Caco-2 (cell line): ENCODE measurements around the gene DPM1. TPM values are rescaled to one million over a fixed set of nuclear protein-coding genes. Genes with fewer than 3 reads are reported as not detected.

Experiments
- BruUV-seq: library from RNA; stranded (reverse); fragments of 400-500 nt; replicated peaks from 2 replicates; lab custom pipeline; 2021; lab: Mats Ljungman, UMichigan
- CTCF ChIA-PET: fragments of 300-600 bp; sonication (Branson Sonifier 250); formaldehyde crosslinking; loops from one replicate; lab custom pipeline; 2022; ENCODE audit warnings: antibody characterized with exemption; lab: Charles Lee
- POLR2A ChIA-PET: fragments of 300-600 bp; sonication (Branson Sonifier 250); formaldehyde crosslinking; loops from one replicate; lab custom pipeline; 2022; ENCODE audit warnings: antibody characterized with exemption; lab: Charles Lee
- DNase-seq, 2 experiments: peaks; one replicate each; pipeline versions ENCODE4 v3.0.0 to v3.0.0-alpha.2; 2020 to 2022
- H3K27me3 ChIP-seq: replicated peaks from 2 replicates; pipeline ENCODE4 v1.6.0; 2011; ENCODE audit warnings: low read length; ENCODE audit not compliant: control insufficient read depth, insufficient read depth
- H3K36me3 ChIP-seq: 2 replicates; pipeline ENCODE4 v1.5.1; 2011; ENCODE audit warnings: low read length; ENCODE audit not compliant: control insufficient read depth, insufficient read depth
- H3K4me1 ChIP-seq: fragments of 250-450 bp; sonication (Bioruptor Pico); 2 replicates; pipeline ENCODE4 v1.5.1; 2020; ENCODE audit warnings: mild to moderate bottlenecking
- H3K4me3 ChIP-seq: 2 replicates; pipeline ENCODE4 v1.5.1; 2011; ENCODE audit warnings: low read depth, mild to moderate bottlenecking, control low read depth, low read length
- H3K9me3 ChIP-seq: fragments of 250-450 bp; sonication (Bioruptor Pico); 2 replicates; pipeline ENCODE4 v1.5.1; 2020; ENCODE audit warnings: mild to moderate bottlenecking, moderate library complexity
- H3K27ac Mint-ChIP-seq: one replicate; pipeline ENCODE4 v1.8.0; 2022; ENCODE audit warnings: mixed read lengths; ENCODE audit not compliant: unreplicated experiment
- H3K27me3 Mint-ChIP-seq: one replicate; pipeline ENCODE4 v1.8.0; 2022; ENCODE audit warnings: mixed read lengths; ENCODE audit not compliant: insufficient read depth, unreplicated experiment
- H3K36me3 Mint-ChIP-seq: one replicate; pipeline ENCODE4 v1.8.0; 2022; ENCODE audit warnings: mild to moderate bottlenecking, mixed read lengths; ENCODE audit not compliant: insufficient read depth, unreplicated experiment
- H3K4me1 Mint-ChIP-seq: one replicate; pipeline ENCODE4 v1.8.0; 2022; ENCODE audit warnings: low read depth, mixed read lengths; ENCODE audit not compliant: unreplicated experiment
- H3K4me3 Mint-ChIP-seq: one replicate; pipeline ENCODE4 v1.8.0; 2022; ENCODE audit warnings: mild to moderate bottlenecking, moderate library complexity, mixed read lengths; ENCODE audit not compliant: unreplicated experiment
- H3K9me3 Mint-ChIP-seq: one replicate; pipeline ENCODE4 v1.8.0; 2022; ENCODE audit warnings: mixed read lengths; ENCODE audit not compliant: unreplicated experiment
- CTCF ChIP-seq, 2 experiments: fragments of 200-600 bp in 1 of 2; IDR thresholded peaks; 1 replicate in 1 of 2; 2 replicates in 1 of 2; pipeline versions ENCODE4 v1.5.1 to v1.8.0; 2011 to 2022; ENCODE audit warnings: antibody characterized with exemption in 1 of 2, control low read depth in 1 of 2, inconsistent platforms in 1 of 2, low read depth in 1 of 2, low read length in 1 of 2, mild to moderate bottlenecking in 1 of 2, moderate library complexity in 1 of 2; ENCODE audit not compliant: insufficient read depth in 1 of 2, severe bottlenecking in 1 of 2, unreplicated experiment in 1 of 2
- intact Hi-C: fragments of 100-400 bp; cut with micrococcal nuclease; formaldehyde crosslinking; loops from one replicate; pipeline ENCODE4 v1.10.0; 2022; ENCODE audit not compliant: unreplicated experiment
- total RNA-seq: library from RNA; stranded (reverse); gene quantifications from 2 replicates; pipeline ENCODE4 v1.2.3, GENCODE V29; 2022

The DPM1 gene
- total RNA-seq, 1 experiment from 2014 or later, result 188 TPM

- peaks cover 41% of the 10 kb centered on the region for H3K4me1 Mint-ChIP-seq
- CTCF ChIA-PET, result interaction anchor here (0.5 to 1.4 kb wide), 4 partner anchors 27 to 620 kb away, joined by 3 to 6 read pairs (median 4); partner anchors contain the start of genes BCAS4 and NFATC2
- H3K36me3 ChIP-seq, result peaks cover 1% of the 10 kb centered on the region; the same call in 1 of the 2 replicates
Measured at GRCh38 chr20:50921803-50922501, 36.4 kb downstream of the DPM1 start.

DNA sequence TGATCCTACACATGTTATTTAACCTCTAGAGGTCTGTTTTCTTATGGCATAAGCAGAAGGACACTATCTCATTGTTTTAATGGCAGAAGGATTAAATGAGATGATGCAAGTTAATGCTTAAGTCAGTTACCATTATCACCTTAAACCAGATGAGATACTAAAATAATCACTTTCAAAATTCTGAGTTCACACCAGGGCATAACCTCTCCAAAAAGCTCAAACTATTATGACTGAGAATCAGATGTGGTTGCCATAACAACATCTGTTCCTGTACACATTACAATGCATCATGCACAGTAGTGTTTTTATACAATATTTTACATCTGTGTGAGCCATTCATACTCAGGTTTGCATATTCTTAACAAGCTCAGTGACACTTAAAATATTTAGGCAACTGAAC lies 37.3 kb downstream of the DPM1 start:
- no peak overlapping the region for H3K4me3 Mint-ChIP-seq
- no peak for DNase-seq
- BruUV-seq, result no TSS peak
- no peak for TF ChIP-seq CTCF (IDR thresholded peaks at IDR 0.05; ENCODE audit: insufficient read depth in 1 of 2, low read depth in 1 of 2, low read length in 1 of 2, severe bottlenecking in 1 of 2, unreplicated experiment in 1 of 2)
- intact Hi-C loops, result no loop called here
- H3K4me1 Mint-ChIP-seq, result peaks cover 44% of the 10 kb centered on the region
- H3K27me3 Mint-ChIP-seq, result no peaks in the 10 kb centered on the region
- no peaks in the 10 kb centered on the region for H3K27me3 ChIP-seq
- CTCF ChIA-PET, result interaction anchor here (0.8 to 2.1 kb wide), 4 partner anchors 8 to 126 kb away, joined by 3 to 9 read pairs (median 6); partner anchors contain the start of genes ADNP and BCAS4
- no peaks in the 10 kb centered on the region for H3K9me3 ChIP-seq
- peaks cover 1% of the 10 kb centered on the region; the same call in 1 of the 2 replicates for H3K36me3 ChIP-seq
- H3K4me3 ChIP-seq, result no peak overlapping the region
- H3K36me3 Mint-ChIP-seq, result peaks cover 97% of the 10 kb centered on the region
- H3K4me1 ChIP-seq, result peaks cover 18% of the 10 kb centered on the region
- no peaks in the 10 kb centered on the region for H3K9me3 Mint-ChIP-seq
- POLR2A ChIA-PET, result interaction anchor here (0.7 kb wide), 1 partner anchor 10 kb away, joined by 6 read pairs; the partner anchor contains the start of gene ADNP
- H3K27ac Mint-ChIP-seq, result peak overlapping the region; percentile 58

More at GRCh38 chr20:50921803-50922501, 36.4 kb downstream of the DPM1 start:
- no TSS peak for BruUV-seq
- POLR2A ChIA-PET, result interaction anchor here (0.6 to 0.7 kb wide), 2 partner anchors 9 to 19 kb away, joined by 6 to 7 read pairs; partner anchors contain the start of gene ADNP
- no peak for DNase-seq
- no peak for TF ChIP-seq CTCF (IDR thresholded peaks at IDR 0.05; ENCODE audit: insufficient read depth in 1 of 2, low read depth in 1 of 2, low read length in 1 of 2, severe bottlenecking in 1 of 2, unreplicated experiment in 1 of 2)
- Mint-ChIP-seq H3K4me3 (no peak overlapping the region), H3K27me3 (no peaks in the 10 kb centered on the region), H3K9me3 (no peaks in the 10 kb centered on the region), H3K36me3 (peaks cover 99% of the 10 kb centered on the region), H3K27ac (peak overlapping the region; percentile 58)
- H3K9me3 ChIP-seq, result no peaks in the 10 kb centered on the region
- H3K4me3 ChIP-seq, result no peak overlapping the region
- intact Hi-C loops, result no loop called here
- H3K27me3 ChIP-seq, result no peaks in the 10 kb centered on the region
- peaks cover 15% of the 10 kb centered on the region for H3K4me1 ChIP-seq

DNA sequence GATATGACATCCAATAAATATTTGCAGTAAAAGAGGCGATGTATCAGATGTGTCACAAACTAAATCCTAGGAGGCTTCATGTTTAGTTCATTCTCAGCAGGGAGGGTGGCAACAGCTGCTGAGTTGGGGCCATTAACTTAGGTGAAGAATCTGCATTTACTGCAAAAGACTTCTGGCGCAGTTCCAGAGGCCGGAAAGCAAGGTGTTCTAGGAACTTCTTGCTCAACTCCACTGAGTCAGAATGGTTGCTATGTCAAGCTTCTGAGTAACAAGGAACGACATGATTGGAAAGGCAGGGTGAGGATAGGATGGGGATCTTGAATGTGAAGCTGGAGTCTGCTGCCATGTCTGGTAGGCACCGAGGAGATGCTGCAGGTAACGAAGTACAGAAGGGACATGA lies 38.8 kb downstream of the DPM1 start:
- Mint-ChIP-seq H3K27me3 (no peaks in the 10 kb centered on the region), H3K27ac (peak overlapping the region; percentile 18), H3K36me3 (peaks cover 88% of the 10 kb centered on the region), H3K4me1 (peaks cover 46% of the 10 kb centered on the region), H3K4me3 (no peak overlapping the region), H3K9me3 (no peaks in the 10 kb centered on the region)
- DNase-seq, result no peak
- no TSS peak for BruUV-seq
- Histone ChIP-seq H3K4me1 (peaks cover 28% of the 10 kb centered on the region), H3K27me3 (no peaks in the 10 kb centered on the region), H3K9me3 (no peaks in the 10 kb centered on the region), H3K4me3 (no peak overlapping the region), H3K36me3 (no peaks in the 10 kb centered on the region; the same call in 1 of the 2 replicates)
- TF ChIP-seq CTCF (IDR thresholded peaks at IDR 0.05; ENCODE audit: insufficient read depth in 1 of 2, low read depth in 1 of 2, low read length in 1 of 2, severe bottlenecking in 1 of 2, unreplicated experiment in 1 of 2), result no peak
- intact Hi-C loops, result loop anchor here (10.0 kb wide), 1 partner anchor 405 kb away; the partner anchor contains the start of gene PTPN1
- ChIA-PET CTCF (interaction anchor here (1.0 to 2.1 kb wide), 3 partner anchors 11 to 125 kb away, joined by 3 to 9 read pairs (median 6); partner anchors contain the start of gene BCAS4), POLR2A (interaction anchor here (0.6 kb wide), 1 partner anchor 17 kb away, joined by 3 read pairs; no protein-coding TSS in a partner anchor)
